ENCODE data around the gene HSPA4. TPM values are rescaled to one million over a fixed set of nuclear protein-coding genes. Genes with fewer than 3 reads are reported as not detected.

Gene HSPA4
- total and polyA plus RNA-seq, 2 experiments from 2014 or later: 101 to 111 TPM

GRCh38 chr5:133047404-133047803, 4.4 kb upstream of the HSPA4 start:
- Histone ChIP-seq H3K4me3 (no peak overlapping the region), H3F3A (ENCODE audit: insufficient read depth) (peaks cover 25% of the 10 kb centered on the region), H3K27ac (no peak overlapping the region), H3K4me2 (ENCODE audit: unreplicated experiment) (no peak overlapping the region), H3K36me3 (ENCODE audit: low read depth) (no peaks in the 10 kb centered on the region), H2AFZ (no peak overlapping the region), H3K9ac (no peak overlapping the region), H3K4me1 (ENCODE audit: insufficient read depth) (peaks cover 15% of the 10 kb centered on the region), H3K9me3 (ENCODE audit: low read depth) (no peaks in the 10 kb centered on the region), H4K20me1 (ENCODE audit: insufficient read depth) (no peaks in the 10 kb centered on the region), H3K27me3 (replicated peaks; ENCODE audit: insufficient read depth) (no peaks in the 10 kb centered on the region), H3K9me2 (ENCODE audit: insufficient read depth) (no peaks in the 10 kb centered on the region), H3K79me2 (ENCODE audit: insufficient read depth) (peaks cover 13% of the 10 kb centered on the region)
- DNase-seq: no peak
- 88 to 93% methylated on average over 18 to 19 of the region's 19 CpGs for WGBS, 2 experiments (ENCODE audit: low coverage in 1 of 2, low lambda C conversion rate in 2 of 2, missing lambda C conversion rate in 2 of 2)
- TF ChIP-seq EZH2phosphoT487 (IDR thresholded peaks at IDR 0.05; ENCODE audit: insufficient read depth, low read depth) (no peak), EZH2 (IDR thresholded peaks at IDR 0.05; ENCODE audit: insufficient read depth, poor library complexity, severe bottlenecking) (no peak)
- in situ Hi-C loops (cut with MboI): no loop called here

GRCh38 chr5:133048993-133049725, 2.7 kb upstream of the HSPA4 start:
- H3K9me3 ChIP-seq (ENCODE audit: low read depth): no peaks in the 10 kb centered on the region
- H4K20me1 ChIP-seq (ENCODE audit: insufficient read depth): peaks cover under 1% of the 10 kb centered on the region; the same call in 1 of the 2 replicates
- H3K9me2 ChIP-seq (ENCODE audit: insufficient read depth): no peaks in the 10 kb centered on the region
- H3K36me3 ChIP-seq (ENCODE audit: low read depth): no peaks in the 10 kb centered on the region
- H2AFZ ChIP-seq: no peak overlapping the region
- no peak overlapping the region; the same call in 1 of the 2 replicates for H3K9ac ChIP-seq
- H3K4me3 ChIP-seq: no peak overlapping the region
- 50 to 55% methylated on average over 6 of the region's 6 CpGs for WGBS, 2 experiments (ENCODE audit: low coverage in 1 of 2, low lambda C conversion rate in 2 of 2, missing lambda C conversion rate in 2 of 2)
- no peaks in the 10 kb centered on the region for H3K27me3 ChIP-seq (replicated peaks; ENCODE audit: insufficient read depth)
- H3K4me2 ChIP-seq (ENCODE audit: unreplicated experiment): peak overlapping the region; percentile 22
- DNase-seq: peak; percentile 25
- H3K4me1 ChIP-seq (ENCODE audit: insufficient read depth): peaks cover 20% of the 10 kb centered on the region
- peaks cover 30% of the 10 kb centered on the region for H3K79me2 ChIP-seq (ENCODE audit: insufficient read depth)
- H3K27ac ChIP-seq: no peak overlapping the region
- TF ChIP-seq EZH2 (IDR thresholded peaks at IDR 0.05; ENCODE audit: insufficient read depth, poor library complexity, severe bottlenecking): no peak
- no peak for TF ChIP-seq EZH2phosphoT487 (IDR thresholded peaks at IDR 0.05; ENCODE audit: insufficient read depth, low read depth)
- peaks cover 25% of the 10 kb centered on the region for H3F3A ChIP-seq (ENCODE audit: insufficient read depth)
- in situ Hi-C loops (cut with MboI): no loop called here

GRCh38 chr5:133049726-133050048, 2.1 kb upstream of the HSPA4 start:
- no peak overlapping the region; the same call in 1 of the 2 replicates for H3K9ac ChIP-seq
- TF ChIP-seq EZH2 (IDR thresholded peaks at IDR 0.05; ENCODE audit: insufficient read depth, poor library complexity, severe bottlenecking) (no peak), EZH2phosphoT487 (IDR thresholded peaks at IDR 0.05; ENCODE audit: insufficient read depth, low read depth) (no peak)
- H3K4me1 ChIP-seq (ENCODE audit: insufficient read depth): peaks cover 20% of the 10 kb centered on the region
- in situ Hi-C loops (cut with MboI): no loop called here
- WGBS, 2 experiments (ENCODE audit: low coverage in 1 of 2, low lambda C conversion rate in 2 of 2, missing lambda C conversion rate in 2 of 2): 23 to 62% methylated on average over 1 of the region's 1 CpG
- peaks cover 35% of the 10 kb centered on the region for H3K79me2 ChIP-seq (ENCODE audit: insufficient read depth)
- no peaks in the 10 kb centered on the region for H3K9me3 ChIP-seq (ENCODE audit: low read depth)
- peak overlapping the region; percentile 22 for H3K4me2 ChIP-seq (ENCODE audit: unreplicated experiment)
- H3F3A ChIP-seq (ENCODE audit: insufficient read depth): peaks cover 25% of the 10 kb centered on the region
- H3K27me3 ChIP-seq (replicated peaks; ENCODE audit: insufficient read depth): no peaks in the 10 kb centered on the region
- no peak for DNase-seq
- peaks cover 6% of the 10 kb centered on the region for H4K20me1 ChIP-seq (ENCODE audit: insufficient read depth)
- no peak overlapping the region for H3K4me3 ChIP-seq
- H3K9me2 ChIP-seq (ENCODE audit: insufficient read depth): no peaks in the 10 kb centered on the region
- no peak overlapping the region for H3K27ac ChIP-seq
- no peaks in the 10 kb centered on the region for H3K36me3 ChIP-seq (ENCODE audit: low read depth)
- H2AFZ ChIP-seq: no peak overlapping the region

- in situ Hi-C loops (cut with MboI): no loop called here
- no peaks in the 10 kb centered on the region for H3K9me3 ChIP-seq (ENCODE audit: low read depth)
- H3K9me2 ChIP-seq (ENCODE audit: insufficient read depth): no peaks in the 10 kb centered on the region
- H3K36me3 ChIP-seq (ENCODE audit: low read depth): no peaks in the 10 kb centered on the region
- 35 to 43% methylated on average over 4 of the region's 4 CpGs for WGBS, 2 experiments (ENCODE audit: low coverage in 1 of 2, low lambda C conversion rate in 2 of 2, missing lambda C conversion rate in 2 of 2)
- peak overlapping the region; percentile 74 for H2AFZ ChIP-seq
- H3K9ac ChIP-seq: peak overlapping the region; percentile 98
- peak overlapping the region; percentile 88 for H3K4me3 ChIP-seq
- H3F3A ChIP-seq (ENCODE audit: insufficient read depth): peaks cover 25% of the 10 kb centered on the region
- peak overlapping the region; percentile 96 for H3K27ac ChIP-seq
- peaks cover 7% of the 10 kb centered on the region for H4K20me1 ChIP-seq (ENCODE audit: insufficient read depth)
- DNase-seq: no peak
- peaks cover 20% of the 10 kb centered on the region for H3K4me1 ChIP-seq (ENCODE audit: insufficient read depth)
- no peak for TF ChIP-seq EZH2 (IDR thresholded peaks at IDR 0.05; ENCODE audit: insufficient read depth, poor library complexity, severe bottlenecking)
- TF ChIP-seq EZH2phosphoT487 (IDR thresholded peaks at IDR 0.05; ENCODE audit: insufficient read depth, low read depth): no peak
- H3K79me2 ChIP-seq (ENCODE audit: insufficient read depth): peaks cover 44% of the 10 kb centered on the region
- peak overlapping the region; percentile 96 for H3K4me2 ChIP-seq (ENCODE audit: unreplicated experiment)
- H3K27me3 ChIP-seq (replicated peaks; ENCODE audit: insufficient read depth): no peaks in the 10 kb centered on the region
Observed at GRCh38 chr5:133050521-133050920, 1.3 kb upstream of the HSPA4 start.
